HUDEP-2 (cell line): ENCODE measurements around the gene PGF.
"Not testable (repeated sequence)": the region's sequence is repeated elsewhere in the genome, so short reads cannot be mapped to it uniquely, and the experiment has no call there.

Experiments used
- DNase-seq, 76 experiments: peaks; one replicate each; lab custom pipeline; 2025; ENCODE audit not compliant: unreplicated experiment in 76 of 76; lab: John Stamatoyannopoulos, UW

The PGF gene

GRCh38 chr14:74955229-74956026, at the start of gene PGF:
Gene PGF (minus strand): TSS chr14:74955597. CDS start chr14:74955242, 355 bp downstream.
- DNase-seq, result peak in 16 of 76 experiments; percentile 6 to 41 (median 20)

GRCh38 chr14:75003250-75004027, 48.0 kb upstream of the PGF start:
- DNase-seq, result no peak

- DNase-seq, result peak; percentile 33 to 98 (median 94)
Measured at GRCh38 chr14:75002392-75003249, 47.2 kb upstream of the PGF start, which contains the start of gene EIF2B2. Gene EIF2B2 (plus strand): TSS chr14:75002921. CDS start chr14:75002991, 70 bp downstream.

DNA sequence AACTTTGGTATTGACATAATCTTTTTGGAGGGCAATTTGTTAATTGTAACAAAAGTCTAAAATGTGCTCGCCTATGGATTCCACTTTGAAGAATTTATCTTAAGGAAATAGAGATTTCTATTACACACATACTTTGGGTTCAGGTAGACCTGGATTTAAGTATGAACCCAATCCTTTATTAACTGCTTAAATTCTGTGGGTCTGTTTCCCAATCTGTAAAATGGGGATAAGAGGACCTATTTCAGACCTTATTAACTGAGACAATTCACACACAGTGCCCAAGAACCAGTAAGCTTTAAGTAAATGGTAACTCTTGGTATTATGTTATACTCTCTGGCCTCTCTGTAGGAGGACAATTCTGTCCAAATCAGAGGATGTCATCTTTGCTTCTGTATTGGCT, 46.5 kb upstream of the PGF start:
- no peak for DNase-seq

GRCh38 chr14:75001261-75001660, 45.9 kb upstream of the PGF start:
- no peak for DNase-seq

DNA sequence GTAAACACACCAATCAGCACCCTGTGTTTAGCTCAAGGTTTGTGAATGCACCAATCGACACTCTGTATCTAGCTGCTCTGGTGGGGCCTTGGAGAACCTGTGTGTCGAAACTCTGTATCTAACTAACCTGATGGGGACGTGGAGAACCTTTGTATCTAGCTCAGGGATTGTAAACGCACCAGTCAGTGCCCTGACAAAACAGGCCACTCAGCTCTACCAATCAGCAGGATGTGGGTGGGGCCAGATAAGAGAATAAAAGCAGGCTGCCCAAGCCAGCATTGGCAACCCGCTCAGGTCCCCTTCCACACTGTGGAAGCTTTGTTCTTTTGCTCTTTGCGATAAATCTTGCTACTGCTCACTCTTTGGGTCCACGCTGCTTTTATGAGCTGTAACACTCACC, 40.4 kb upstream of the PGF start:
- not testable (repeated sequence) for DNase-seq

- not testable (repeated sequence) for DNase-seq
Measured at GRCh38 chr14:74994182-74994581, 38.8 kb upstream of the PGF start.

DNA sequence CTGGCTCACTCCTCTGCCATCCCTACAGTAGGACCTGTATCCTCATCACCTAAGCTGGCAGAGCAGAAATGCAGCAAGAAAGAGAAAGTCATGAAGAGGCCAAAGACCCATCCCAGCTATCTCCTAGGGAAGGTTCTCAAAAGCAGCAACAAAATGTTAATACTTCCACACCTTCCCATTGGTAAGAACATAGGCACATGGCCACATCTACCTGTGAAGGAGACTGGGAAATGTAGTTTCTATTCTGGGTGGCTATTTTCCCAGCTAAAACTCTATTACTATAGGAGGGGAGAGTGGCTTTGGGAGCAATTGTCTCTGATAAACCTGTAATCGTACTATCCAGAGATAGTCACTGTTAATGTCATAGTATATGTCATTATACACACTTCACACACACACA, 33.6 kb upstream of the PGF start:
- no peak for DNase-seq

- no peak for DNase-seq
Measured at GRCh38 chr14:74988131-74988530, 32.7 kb upstream of the PGF start.

GRCh38 chr14:74985806-74986205, 30.4 kb upstream of the PGF start:
- DNase-seq, result no peak

DNA sequence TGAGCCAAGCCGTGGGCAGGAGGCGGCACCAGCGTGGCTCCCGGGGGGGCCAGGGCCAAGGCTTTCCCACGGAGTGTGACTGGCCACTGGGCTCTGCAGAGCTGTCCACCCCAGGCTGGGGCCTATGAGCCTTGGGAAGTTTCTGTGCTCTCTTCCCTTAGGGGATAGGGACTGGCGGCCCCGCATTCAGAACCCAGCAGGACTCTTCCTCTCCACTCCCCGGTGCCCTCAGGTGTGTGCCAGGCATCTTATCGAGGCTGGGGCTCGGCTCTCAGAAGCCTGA, 29.6 kb upstream of the PGF start:
- no peak for DNase-seq

DNA sequence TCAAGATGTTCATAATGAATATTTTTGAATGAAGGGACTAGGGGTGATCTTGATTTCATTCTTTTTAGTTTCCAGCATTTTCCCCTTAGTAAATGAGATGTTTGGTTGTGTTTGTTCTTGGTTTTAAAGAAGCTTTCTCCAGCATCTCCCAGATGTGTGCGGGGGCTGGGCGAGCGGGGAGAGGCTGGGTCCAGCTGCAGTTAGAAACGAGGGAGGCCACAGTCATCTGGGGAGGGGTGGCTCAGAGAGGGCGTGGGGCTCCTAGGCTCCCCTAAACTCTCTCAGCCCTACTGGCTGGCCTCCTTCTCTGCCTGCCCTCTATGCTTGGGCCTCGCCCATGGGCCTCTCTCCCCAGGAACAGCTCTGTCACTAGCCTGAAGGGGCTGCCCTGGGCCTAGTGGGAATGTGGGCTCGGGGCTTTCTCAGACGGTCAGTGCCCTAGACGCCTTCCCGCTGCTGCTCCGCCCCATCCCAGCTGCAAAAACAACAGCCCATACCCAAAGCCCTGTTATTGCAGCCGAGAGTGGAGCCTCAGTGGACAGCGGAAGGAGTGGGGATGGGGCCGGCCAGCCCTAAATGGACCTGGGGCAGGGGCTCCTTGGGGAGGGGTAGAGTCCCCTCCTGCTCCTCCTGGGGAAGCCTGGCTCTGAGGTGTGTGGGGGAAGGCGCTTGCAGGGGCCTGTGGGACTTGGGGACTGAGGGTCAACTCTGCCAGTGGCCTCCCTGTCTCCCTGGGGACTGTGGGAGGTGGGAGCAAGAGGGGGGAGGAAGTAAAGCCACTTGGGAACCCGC, 29.0 kb upstream of the PGF start:
- no peak for DNase-seq

- DNase-seq, result no peak
Measured at GRCh38 chr14:74983343-74983742, 27.9 kb upstream of the PGF start.

DNA sequence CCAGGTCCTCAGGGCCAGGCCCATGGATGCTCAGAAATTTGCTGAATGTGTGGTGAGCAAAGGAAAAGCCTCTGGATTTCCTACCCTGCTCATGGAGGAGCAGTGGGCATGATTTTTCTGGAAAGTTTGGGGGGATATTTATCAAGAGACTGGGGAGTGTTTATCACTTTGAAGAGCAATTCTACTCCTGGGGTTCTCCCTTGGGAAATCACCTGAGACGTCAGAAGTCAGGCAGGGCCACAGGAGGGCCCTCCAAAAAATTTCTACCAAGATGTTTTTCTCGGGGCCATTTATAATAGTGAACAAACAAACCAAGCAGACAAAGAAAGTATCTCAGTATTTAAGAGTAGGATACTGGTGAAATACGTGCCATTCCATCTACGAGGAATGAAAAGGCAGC, 27.3 kb upstream of the PGF start:
- DNase-seq, result no peak

GRCh38 chr14:74981833-74982232, 26.4 kb upstream of the PGF start:
- DNase-seq, result no peak

DNA sequence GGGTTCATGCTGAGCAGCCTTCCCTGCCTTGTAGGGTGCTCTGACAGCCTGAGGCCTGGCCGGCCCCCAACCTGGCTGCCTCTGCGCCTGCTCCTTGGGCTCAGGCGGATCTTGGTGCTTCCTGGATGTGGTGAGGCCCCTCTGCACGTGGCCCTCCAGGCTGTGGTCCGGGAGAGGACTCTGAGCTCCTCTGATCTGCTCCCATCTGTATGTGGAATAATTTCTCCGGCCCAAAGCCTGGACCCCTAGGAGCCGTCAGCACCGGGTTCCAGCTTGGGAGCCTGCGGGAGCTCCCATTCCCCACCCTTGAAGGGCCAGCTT, 26.0 kb upstream of the PGF start:
- no peak for DNase-seq

GRCh38 chr14:74980731-74981461, 25.5 kb upstream of the PGF start:
- DNase-seq, result no peak

- DNase-seq, result no peak
Measured at GRCh38 chr14:74980398-74980730, 25.0 kb upstream of the PGF start.

DNA sequence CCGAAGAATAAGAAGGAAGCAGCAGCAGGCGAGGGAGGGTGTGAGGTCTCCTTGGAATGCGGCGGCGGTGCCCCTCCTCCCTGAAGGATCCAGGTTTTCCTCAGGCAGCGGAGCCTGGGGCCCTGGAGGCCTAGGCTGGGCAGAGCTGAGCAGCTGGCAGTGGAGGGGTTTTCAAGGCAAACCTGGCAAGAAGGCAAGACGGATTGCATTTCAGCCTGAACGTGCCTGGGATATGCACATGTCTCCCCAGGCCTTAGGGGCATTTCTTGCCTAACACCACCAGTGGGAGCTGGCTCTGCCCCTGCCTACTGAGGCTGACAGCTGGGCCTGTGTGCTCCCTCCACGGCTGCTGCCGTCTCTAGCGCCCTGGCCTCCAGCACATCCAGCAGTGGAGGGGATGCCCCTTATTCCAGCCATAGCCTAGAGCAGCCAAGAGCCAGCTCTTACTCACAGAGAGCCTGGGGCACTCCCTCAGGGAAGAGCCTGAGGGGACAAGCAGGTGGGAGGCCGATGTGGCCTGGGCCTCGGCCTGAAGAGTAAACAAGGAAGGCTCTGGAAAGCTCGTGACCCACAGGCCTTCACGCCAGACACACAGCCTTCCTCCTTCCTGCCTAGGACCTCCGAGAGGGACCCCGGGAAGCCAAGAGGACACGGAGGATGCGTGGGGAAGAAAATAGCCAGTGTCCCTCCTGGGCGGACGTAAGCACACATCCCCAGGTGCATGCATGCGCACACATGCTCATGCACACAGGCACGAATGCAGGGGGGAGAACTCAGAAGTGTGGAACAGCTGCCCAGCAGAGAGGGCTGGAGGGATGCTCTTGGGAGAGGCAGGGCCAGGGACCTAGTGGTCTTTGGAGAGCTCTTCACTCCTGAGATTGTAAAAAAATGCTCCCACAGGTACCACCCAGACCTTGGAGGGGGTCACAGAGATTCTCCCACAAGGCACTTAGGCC, 24.3 kb upstream of the PGF start:
- peak in 1 of 76 experiments; percentile 6 for DNase-seq
